Right renal pelvis (tissue), 4 donors: ENCODE results near the gene ANXA2R. TPM values are rescaled to one million over a fixed set of nuclear protein-coding genes. Genes with fewer than 3 reads are reported as not detected.
"Not testable (repeated sequence)": the region's sequence is repeated elsewhere in the genome, so short reads cannot be mapped to it uniquely, and the experiment has no call there.

Source experiments
- DNase-seq, 4 donors: peaks; one replicate each; pipeline ENCODE4 v3.0.0-alpha.2; 2013; ENCODE audit warnings: low read depth in 4 of 4, low spot score in 3 of 4, missing footprints in 1 of 4
- polyA plus RNA-seq, 4 donors: library from polyadenylated mRNA; unstranded; fragments of 120-200 nt; gene quantifications; one replicate each; pipeline ENCODE4 v1.2.1, GENCODE V29; 2013; ENCODE audit not compliant: insufficient read length in 4 of 4

Gene ANXA2R
- polyA plus RNA-seq, 4 donors: 1.0 to 1.3 (median 1.3) TPM

GRCh38 chr5:43036856-43037635, 3.1 kb downstream of the ANXA2R start:
- DNase-seq: no peak

- DNase-seq: no peak
Observed at GRCh38 chr5:43036409-43036808, 3.7 kb downstream of the ANXA2R start.

GRCh38 chr5:43034591-43034968, 5.5 kb downstream of the ANXA2R start:
- DNase-seq: no peak

GRCh38 chr5:43033841-43034590, 6.1 kb downstream of the ANXA2R start:
- DNase-seq: no peak

- no peak for DNase-seq
Observed at GRCh38 chr5:43027054-43027785, 12.9 kb downstream of the ANXA2R start.

GRCh38 chr5:43025184-43025950, 14.8 kb downstream of the ANXA2R start:
- DNase-seq: not testable (repeated sequence)

GRCh38 chr5:43024217-43024616, 15.9 kb downstream of the ANXA2R start:
- no peak for DNase-seq

GRCh38 chr5:43021151-43021550, 19.0 kb downstream of the ANXA2R start:
- no peak for DNase-seq

GRCh38 chr5:43020399-43020746, 19.7 kb downstream of the ANXA2R start:
- DNase-seq: no peak

- DNase-seq: no peak
Observed at GRCh38 chr5:43019614-43020398, 20.3 kb downstream of the ANXA2R start.

- no peak for DNase-seq
Observed at GRCh38 chr5:43019291-43019613, 20.9 kb downstream of the ANXA2R start.

GRCh38 chr5:43017428-43017815, 22.7 kb downstream of the ANXA2R start:
- no peak for DNase-seq

GRCh38 chr5:43016217-43016779, 23.8 kb downstream of the ANXA2R start:
- no peak for DNase-seq

- no peak for DNase-seq
Observed at GRCh38 chr5:43014522-43014921, 25.6 kb downstream of the ANXA2R start.

GRCh38 chr5:43010935-43011315, 29.2 kb downstream of the ANXA2R start:
- DNase-seq: no peak

- DNase-seq: no peak
Observed at GRCh38 chr5:43008363-43009153, 31.6 kb downstream of the ANXA2R start.

- DNase-seq: no peak
Observed at GRCh38 chr5:43007911-43008362, 32.2 kb downstream of the ANXA2R start.

- DNase-seq: no peak
Observed at GRCh38 chr5:43007246-43007910, 32.7 kb downstream of the ANXA2R start.
